Nephron progenitor cell (in vitro differentiated cells): ENCODE results near the gene LCN6.
"Not testable (repeated sequence)": the region's sequence is repeated elsewhere in the genome, so short reads cannot be mapped to it uniquely, and the experiment has no call there.

ENCODE experiments used
- DNase-seq: peaks from one replicate; pipeline ENCODE4 v3.0.0; 2021
- H3K27ac Mint-ChIP-seq: 2 replicates; pipeline ENCODE4 v1.8.0; 2021; ENCODE audit warnings: mild to moderate bottlenecking, moderate library complexity, mixed read lengths
- H3K27me3 Mint-ChIP-seq: 2 replicates; pipeline ENCODE4 v1.8.0; 2021; ENCODE audit warnings: mild to moderate bottlenecking, low read depth, mixed read lengths; ENCODE audit not compliant: poor library complexity
- H3K36me3 Mint-ChIP-seq: 2 replicates; pipeline ENCODE4 v1.8.0; 2021; ENCODE audit warnings: low read depth, mixed read lengths
- H3K4me1 Mint-ChIP-seq: 2 replicates; pipeline ENCODE4 v1.8.0; 2021; ENCODE audit warnings: mixed read lengths
- H3K4me3 Mint-ChIP-seq: 2 replicates; pipeline ENCODE4 v1.8.0; 2021; ENCODE audit warnings: mild to moderate bottlenecking, moderate library complexity, mixed read lengths
- H3K9me3 Mint-ChIP-seq: 2 replicates; pipeline ENCODE4 v1.8.0; 2021; ENCODE audit warnings: mild to moderate bottlenecking, moderate library complexity, mixed read lengths
- CTCF ChIP-seq: fragments of 200-600 bp; sonication (generic); IDR thresholded peaks from 2 replicates; pipeline ENCODE4 v1.5.0; 2021; ENCODE audit warnings: antibody characterized with exemption

Gene LCN6

GRCh38 chr9:136707849-136708517 is 40.3 kb downstream of the LCN6 start:
- H3K4me1 Mint-ChIP-seq: peaks cover 16% of the 10 kb centered on the region
- TF ChIP-seq CTCF: no peak
- DNase-seq: no peak
- peaks cover 38% of the 10 kb centered on the region for H3K27me3 Mint-ChIP-seq
- H3K27ac Mint-ChIP-seq: no peak overlapping the region
- H3K4me3 Mint-ChIP-seq: no peak overlapping the region
- H3K36me3 Mint-ChIP-seq: no peaks in the 10 kb centered on the region
- no peaks in the 10 kb centered on the region for H3K9me3 Mint-ChIP-seq

- no peak overlapping the region for H3K27ac Mint-ChIP-seq
- H3K27me3 Mint-ChIP-seq: peaks cover 48% of the 10 kb centered on the region
- no peaks in the 10 kb centered on the region for H3K36me3 Mint-ChIP-seq
- peaks cover 18% of the 10 kb centered on the region for H3K4me1 Mint-ChIP-seq
- no peaks in the 10 kb centered on the region for H3K9me3 Mint-ChIP-seq
- TF ChIP-seq CTCF: no peak
- no peak overlapping the region for H3K4me3 Mint-ChIP-seq
- DNase-seq: no peak
Measured at GRCh38 chr9:136707011-136707410, 41.3 kb downstream of the LCN6 start.

GRCh38 chr9:136705564-136705963 is 42.8 kb downstream of the LCN6 start:
- H3K9me3 Mint-ChIP-seq: no peaks in the 10 kb centered on the region
- H3K4me1 Mint-ChIP-seq: peaks cover 29% of the 10 kb centered on the region
- H3K27me3 Mint-ChIP-seq: peaks cover 50% of the 10 kb centered on the region
- no peaks in the 10 kb centered on the region for H3K36me3 Mint-ChIP-seq
- H3K4me3 Mint-ChIP-seq: no peak overlapping the region
- DNase-seq: no peak
- TF ChIP-seq CTCF: no peak
- no peak overlapping the region for H3K27ac Mint-ChIP-seq

- not testable (repeated sequence) for H3K36me3 Mint-ChIP-seq, H3K9me3 Mint-ChIP-seq, H3K4me3 Mint-ChIP-seq, DNase-seq, H3K27ac Mint-ChIP-seq
- peaks cover 29% of the 10 kb centered on the region for H3K4me1 Mint-ChIP-seq
- peaks cover 55% of the 10 kb centered on the region for H3K27me3 Mint-ChIP-seq
Measured at GRCh38 chr9:136704741-136705140, 43.6 kb downstream of the LCN6 start.

- Mint-ChIP-seq H3K4me3 (no peak overlapping the region), H3K27me3 (peaks cover 65% of the 10 kb centered on the region), H3K4me1 (peaks cover 29% of the 10 kb centered on the region), H3K27ac (peak overlapping the region; percentile 69), H3K36me3 (no peaks in the 10 kb centered on the region), H3K9me3 (no peaks in the 10 kb centered on the region)
- DNase-seq: no peak
- no peak for TF ChIP-seq CTCF
Measured at GRCh38 chr9:136703276-136703860, 45.0 kb downstream of the LCN6 start.

- H3K4me3 Mint-ChIP-seq: no peak overlapping the region
- H3K27me3 Mint-ChIP-seq: peaks cover 59% of the 10 kb centered on the region
- DNase-seq: no peak
- no peaks in the 10 kb centered on the region for H3K9me3 Mint-ChIP-seq
- TF ChIP-seq CTCF: no peak
- H3K27ac Mint-ChIP-seq: no peak overlapping the region
- no peaks in the 10 kb centered on the region for H3K36me3 Mint-ChIP-seq
- H3K4me1 Mint-ChIP-seq: peaks cover 38% of the 10 kb centered on the region
Measured at GRCh38 chr9:136701668-136702053, 46.7 kb downstream of the LCN6 start.
